Left ventricle myocardium inferior (tissue), 1 donor: ENCODE results near the gene ERC1. TPM values are rescaled to one million over a fixed set of nuclear protein-coding genes. Genes with fewer than 3 reads are reported as not detected.
"Not testable (repeated sequence)": the region's sequence is repeated elsewhere in the genome, so short reads cannot be mapped to it uniquely, and the experiment has no call there.

Experiments used
- DNase-seq: peaks from one replicate; pipeline ENCODE4 v3.0.0-alpha.2; 2020
- H3K27ac ChIP-seq: fragments of 200-600 bp; replicated peaks from 2 replicates; pipeline ENCODE4 v1.8.0; 2021
- H3K27me3 ChIP-seq: fragments of 200-600 bp; 2 replicates; pipeline ENCODE4 v1.8.0; 2021; ENCODE audit warnings: low read depth
- H3K36me3 ChIP-seq: fragments of 200-600 bp; 2 replicates; pipeline ENCODE4 v1.8.0; 2021
- H3K4me1 ChIP-seq: fragments of 200-600 bp; 2 replicates; pipeline ENCODE4 v1.8.0; 2021
- H3K4me3 ChIP-seq: fragments of 200-600 bp; 2 replicates; pipeline ENCODE4 v1.8.0; 2021; ENCODE audit warnings: mild to moderate bottlenecking, moderate library complexity
- H3K9me3 ChIP-seq: fragments of 200-600 bp; replicated peaks from 2 replicates; pipeline ENCODE4 v1.8.0; 2021
- CTCF ChIP-seq: fragments of 200-600 bp; IDR thresholded peaks from 2 replicates; pipeline ENCODE4 v1.8.0; 2021; ENCODE audit warnings: antibody characterized with exemption, mild to moderate bottlenecking, borderline replicate concordance
- intact Hi-C: fragments of 100-400 bp; cut with micrococcal nuclease; formaldehyde crosslinking; loops from one replicate; pipeline ENCODE4 v1.11.0; 2022
- total RNA-seq: library from RNA; stranded (reverse); fragmentation: NEBNext Ultra II Directional; extraction: Animal tissue kit (Norgen Biotek cat#: 25700); gene quantifications from one replicate; pipeline ENCODE4 v1.2.1, GENCODE V29; 2021
- donor health status: DM: no; HTN: yes; CAD: no; lungs with severe emphysema.

The ERC1 gene
- total RNA-seq, 1 donor from 2014 or later, result 50.8 TPM

- H3K4me1 ChIP-seq, result peaks cover 34% of the 10 kb centered on the region
- no peaks in the 10 kb centered on the region for H3K27me3 ChIP-seq
- TF ChIP-seq CTCF, result no peak
- H3K27ac ChIP-seq, result no peak overlapping the region
- intact Hi-C loops, result no loop called here
- peaks cover 20% of the 10 kb centered on the region for H3K9me3 ChIP-seq
- H3K4me3 ChIP-seq, result no peak overlapping the region
- H3K36me3 ChIP-seq, result peaks cover 31% of the 10 kb centered on the region
- no peak for DNase-seq
Observed at GRCh38 chr12:1314523-1314922, 323.5 kb downstream of the ERC1 start.

GRCh38 chr12:1316991-1317390, 326.0 kb downstream of the ERC1 start:
- Histone ChIP-seq H3K4me1 (peaks cover 18% of the 10 kb centered on the region), H3K36me3 (peaks cover 31% of the 10 kb centered on the region), H3K9me3 (peaks cover 20% of the 10 kb centered on the region)
- DNase-seq, intact Hi-C loops, H3K27me3 ChIP-seq, H3K27ac ChIP-seq, H3K4me3 ChIP-seq: not testable (repeated sequence)

- Histone ChIP-seq H3K27me3 (no peaks in the 10 kb centered on the region), H3K27ac (peak overlapping the region; percentile 67), H3K4me3 (peak overlapping the region; percentile 20), H3K4me1 (peaks cover 18% of the 10 kb centered on the region), H3K36me3 (peaks cover 23% of the 10 kb centered on the region), H3K9me3 (peaks cover 17% of the 10 kb centered on the region)
- no peak for TF ChIP-seq CTCF
- intact Hi-C loops, result no loop called here
- no peak for DNase-seq
Observed at GRCh38 chr12:1318327-1319031, 327.5 kb downstream of the ERC1 start.

- Histone ChIP-seq H3K9me3 (peaks cover 10% of the 10 kb centered on the region), H3K4me3 (no peak overlapping the region), H3K27ac (peak overlapping the region; percentile 67), H3K36me3 (peaks cover 15% of the 10 kb centered on the region), H3K4me1 (peaks cover 18% of the 10 kb centered on the region), H3K27me3 (no peaks in the 10 kb centered on the region)
- no peak for DNase-seq
- no peak for TF ChIP-seq CTCF
- intact Hi-C loops, result no loop called here
Observed at GRCh38 chr12:1319212-1319611, 328.2 kb downstream of the ERC1 start.

GRCh38 chr12:1320021-1320420, 329.0 kb downstream of the ERC1 start:
- no peak for DNase-seq
- H3K27me3 ChIP-seq, result no peaks in the 10 kb centered on the region
- intact Hi-C loops, result no loop called here

More at GRCh38 chr12:1320021-1320420, 329.0 kb downstream of the ERC1 start:
- Histone ChIP-seq H3K4me1 (peaks cover 20% of the 10 kb centered on the region), H3K36me3 (peaks cover 7% of the 10 kb centered on the region), H3K27ac (no peak overlapping the region), H3K4me3 (no peak overlapping the region), H3K9me3 (peaks cover 2% of the 10 kb centered on the region)
- TF ChIP-seq CTCF, result no peak
